Middle frontal gyrus (tissue), 1 donor: ENCODE data around the gene VWF.

Source experiments
- DNase-seq: peaks from one replicate; pipeline ENCODE4 v3.0.0-alpha.2; 2015; ENCODE audit warnings: low spot score; ENCODE audit errors: extremely low spot score

VWF gene

GRCh38 chr12:5954661-5955060 lies 169.8 kb downstream of the VWF start:
- DNase-seq, result no peak

GRCh38 chr12:5953835-5954586 lies 170.5 kb downstream of the VWF start:
- no peak for DNase-seq

- no peak for DNase-seq
Measured at GRCh38 chr12:5952031-5952430, 172.4 kb downstream of the VWF start.

- no peak for DNase-seq
Measured at GRCh38 chr12:5948696-5949095, 175.8 kb downstream of the VWF start.

- DNase-seq, result no peak
Measured at GRCh38 chr12:5947006-5947405, 177.5 kb downstream of the VWF start.

- DNase-seq, result no peak
Measured at GRCh38 chr12:5946388-5946787, 178.1 kb downstream of the VWF start.

- no peak for DNase-seq
Measured at GRCh38 chr12:5945071-5946008, 179.1 kb downstream of the VWF start, which contains the start of gene ANO2. TSS of gene ANO2 (minus strand) at chr12:5945259. CDS start at chr12:5945217, 42 bp downstream.

GRCh38 chr12:5944688-5945070 lies 179.8 kb downstream of the VWF start:
- DNase-seq, result no peak

GRCh38 chr12:5944053-5944452 lies 180.4 kb downstream of the VWF start:
- no peak for DNase-seq

- DNase-seq, result no peak
Measured at GRCh38 chr12:5941907-5942306, 182.6 kb downstream of the VWF start.

- DNase-seq, result no peak
Measured at GRCh38 chr12:5927732-5928516, 196.5 kb downstream of the VWF start.

GRCh38 chr12:5925646-5926045 lies 198.8 kb downstream of the VWF start:
- DNase-seq, result no peak

GRCh38 chr12:5924342-5924741 lies 200.1 kb downstream of the VWF start:
- DNase-seq, result no peak

- no peak for DNase-seq
Measured at GRCh38 chr12:5923751-5924150, 200.7 kb downstream of the VWF start.

GRCh38 chr12:5923043-5923605 lies 201.3 kb downstream of the VWF start:
- no peak for DNase-seq

- no peak for DNase-seq
Measured at GRCh38 chr12:5921966-5922899, 202.2 kb downstream of the VWF start.

- no peak for DNase-seq
Measured at GRCh38 chr12:5921027-5921909, 203.2 kb downstream of the VWF start.

- DNase-seq, result no peak
Measured at GRCh38 chr12:5916785-5917290, 207.6 kb downstream of the VWF start.

- no peak for DNase-seq
Measured at GRCh38 chr12:5915511-5915910, 209.0 kb downstream of the VWF start.
